HG02571 (cell line): ENCODE data around the gene DNAH17.

ENCODE experiments used
- ATAC-seq: cut with Tn5 transposase; IDR thresholded peaks from one replicate; pipeline ENCODE4 v1.9.1; 2021; ENCODE audit warnings: mild to moderate bottlenecking, moderate library complexity; ENCODE audit not compliant: unreplicated experiment

DNAH17 gene

GRCh38 chr17:78499715-78500540 lies 77.3 kb downstream of the DNAH17 start:
- no peak for ATAC-seq

GRCh38 chr17:78498848-78499247 lies 78.3 kb downstream of the DNAH17 start:
- no peak for ATAC-seq

DNA sequence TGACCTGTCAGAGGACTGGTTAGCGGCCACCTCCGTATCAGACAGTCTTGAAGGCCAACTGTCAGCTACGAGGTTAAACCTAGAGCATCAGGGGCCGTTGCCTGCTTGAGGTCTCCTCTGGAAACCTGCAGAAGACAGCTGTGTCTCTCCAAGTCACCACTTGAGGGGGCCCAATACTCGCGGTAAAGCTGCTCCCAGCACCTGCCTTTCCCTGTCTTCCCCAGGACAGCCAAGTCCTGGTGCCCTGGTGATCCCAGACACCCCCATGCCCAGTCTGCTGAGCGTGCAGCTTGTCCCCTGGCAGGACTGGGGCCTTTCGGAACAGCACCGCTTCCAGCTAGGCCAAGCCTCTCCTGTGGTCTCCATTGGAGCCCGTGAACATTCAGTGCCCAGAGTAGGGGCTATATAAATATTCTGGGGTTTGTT lies 80.1 kb downstream of the DNAH17 start:
- ATAC-seq: no peak

DNA sequence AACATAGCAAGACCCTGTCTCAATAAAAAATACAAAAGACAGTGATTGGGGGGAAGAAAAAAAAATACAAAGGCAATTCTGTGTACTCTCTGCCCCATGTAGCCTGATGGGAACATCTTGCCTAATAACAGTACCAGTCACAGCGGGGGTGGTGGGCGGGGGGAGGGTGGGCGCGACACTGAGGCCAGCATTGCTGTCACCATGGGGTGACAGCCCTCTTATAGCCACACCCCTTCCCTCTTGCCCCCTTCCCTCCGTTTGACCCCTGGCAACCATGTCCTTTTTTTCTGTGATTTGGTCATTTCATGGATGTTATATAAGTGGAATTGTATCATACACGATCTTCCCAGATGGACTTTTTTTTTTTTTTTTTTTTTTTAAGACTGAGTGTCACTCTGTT lies 80.9 kb downstream of the DNAH17 start:
- no peak for ATAC-seq

DNA sequence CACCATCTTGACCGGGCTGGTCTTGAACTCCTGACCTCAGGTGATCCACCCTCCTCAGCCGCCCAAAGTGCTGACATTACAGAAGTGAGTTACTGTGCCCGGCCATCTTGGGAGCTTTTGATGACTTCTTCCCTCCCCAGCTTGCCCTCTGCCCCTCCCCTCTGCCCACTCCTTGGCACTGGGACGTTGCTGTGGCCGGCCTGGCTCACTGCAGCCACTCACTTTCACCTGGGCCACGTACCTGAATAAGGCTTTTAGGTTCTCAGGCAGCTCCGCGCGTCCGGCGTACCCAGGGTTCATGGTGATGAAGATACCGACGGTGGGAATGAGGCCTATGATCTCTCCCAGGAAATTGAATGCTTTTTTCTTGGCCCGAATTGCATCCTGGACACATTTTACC lies 81.6 kb downstream of the DNAH17 start:
- ATAC-seq: no peak

- ATAC-seq: no peak
Measured at GRCh38 chr17:78494696-78495330, 82.4 kb downstream of the DNAH17 start.

DNA sequence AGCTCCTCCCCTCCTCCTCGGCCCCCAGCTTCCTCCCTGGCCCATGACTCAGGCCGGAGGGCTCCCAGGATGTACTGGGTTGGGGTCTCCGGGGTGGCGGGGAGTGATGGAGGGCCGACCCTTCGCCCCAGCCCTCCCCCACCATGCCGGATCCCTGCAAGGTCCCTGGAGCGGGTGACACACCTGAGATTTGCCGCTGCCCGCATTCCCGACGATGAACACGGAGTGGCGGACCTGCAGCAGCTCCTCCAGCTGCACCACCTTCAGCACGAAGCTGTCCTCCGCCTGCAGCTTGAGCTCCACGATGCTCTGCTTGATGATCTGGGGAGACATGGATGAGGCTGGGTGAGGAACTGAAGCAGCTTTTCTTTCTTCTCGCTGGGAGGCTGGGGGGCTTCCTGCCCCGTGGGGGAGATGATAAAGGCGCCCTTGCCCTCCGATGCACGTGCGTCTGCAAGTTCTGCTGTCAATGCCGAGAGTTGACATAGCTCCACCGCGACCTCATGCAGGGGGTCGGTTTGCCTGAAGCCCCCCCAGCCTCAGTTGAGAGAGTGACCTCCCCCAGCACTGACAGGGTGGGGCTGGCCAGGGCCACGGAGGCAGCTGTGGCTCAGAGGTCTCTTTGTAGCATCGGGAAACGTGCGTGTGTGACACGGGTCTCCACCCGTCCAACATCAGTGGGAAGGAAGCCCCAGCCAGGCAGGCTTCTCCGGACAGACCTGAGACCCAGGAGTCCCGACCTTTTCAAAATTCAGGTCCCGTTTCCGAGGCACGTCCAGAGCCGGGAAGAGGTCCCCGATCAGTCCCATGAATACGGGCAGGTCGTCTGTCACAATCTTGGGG lies 83.1 kb downstream of the DNAH17 start:
- no peak for ATAC-seq

GRCh38 chr17:78493450-78493849 lies 83.7 kb downstream of the DNAH17 start:
- ATAC-seq: no peak

DNA sequence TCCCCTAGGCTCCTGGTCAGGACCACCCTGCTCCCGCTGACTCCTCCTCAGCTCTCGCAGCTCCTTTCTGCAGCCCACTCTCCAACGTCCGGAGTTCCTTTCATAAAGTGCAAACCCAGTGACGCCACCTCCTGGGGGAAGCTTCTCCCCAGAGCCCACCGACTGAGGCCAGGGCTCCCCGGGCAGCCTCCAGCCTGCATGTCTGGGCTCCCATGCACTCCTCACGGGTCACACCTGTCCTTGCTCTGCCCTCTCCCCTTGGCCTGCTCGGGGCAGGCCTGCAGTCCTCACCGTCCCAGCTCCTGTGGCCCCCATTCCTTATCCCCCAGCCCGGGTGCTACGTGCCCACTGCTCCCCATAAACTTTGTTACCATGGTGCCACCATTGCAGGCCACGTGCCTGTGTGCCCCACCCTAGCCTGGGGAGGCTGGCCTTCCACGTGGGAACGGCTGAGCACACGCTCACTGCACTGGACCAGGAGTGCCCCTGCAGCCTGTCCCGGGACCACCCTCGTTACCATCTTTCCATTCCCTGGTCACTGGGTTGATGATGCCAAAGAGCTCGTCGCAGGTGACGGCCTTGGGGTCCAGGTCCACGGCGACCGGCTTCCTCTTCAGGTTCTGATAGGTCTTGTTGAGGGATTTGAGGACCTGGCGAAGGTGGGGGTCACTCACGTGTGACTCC lies 84.9 kb downstream of the DNAH17 start:
- no peak for ATAC-seq

GRCh38 chr17:78491236-78492115 lies 85.7 kb downstream of the DNAH17 start:
- ATAC-seq: no peak

GRCh38 chr17:78490673-78491072 lies 86.5 kb downstream of the DNAH17 start:
- no peak for ATAC-seq

DNA sequence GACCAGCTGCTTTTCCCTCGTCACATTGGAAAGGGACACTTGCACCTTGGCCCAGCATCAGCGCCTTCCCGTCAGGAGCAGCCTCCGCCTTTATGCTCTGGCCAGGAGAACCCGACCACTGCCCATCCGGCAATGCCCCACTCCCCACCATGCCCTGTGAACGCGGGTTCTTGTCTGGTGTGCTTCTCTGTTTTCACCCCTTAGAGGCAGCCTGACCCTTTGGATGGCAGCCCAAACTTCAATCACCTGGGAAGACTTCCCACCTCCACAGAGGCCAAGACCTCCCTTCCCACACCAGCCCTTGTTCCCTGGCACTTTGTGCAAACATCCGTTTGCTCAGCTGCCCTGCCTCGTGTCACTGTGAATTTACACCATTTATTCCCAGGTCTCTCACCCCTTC lies 87.0 kb downstream of the DNAH17 start:
- no peak for ATAC-seq

GRCh38 chr17:78488867-78489634 lies 88.1 kb downstream of the DNAH17 start:
- ATAC-seq: no peak

- no peak for ATAC-seq
Measured at GRCh38 chr17:78488156-78488555, 89.0 kb downstream of the DNAH17 start.

DNA sequence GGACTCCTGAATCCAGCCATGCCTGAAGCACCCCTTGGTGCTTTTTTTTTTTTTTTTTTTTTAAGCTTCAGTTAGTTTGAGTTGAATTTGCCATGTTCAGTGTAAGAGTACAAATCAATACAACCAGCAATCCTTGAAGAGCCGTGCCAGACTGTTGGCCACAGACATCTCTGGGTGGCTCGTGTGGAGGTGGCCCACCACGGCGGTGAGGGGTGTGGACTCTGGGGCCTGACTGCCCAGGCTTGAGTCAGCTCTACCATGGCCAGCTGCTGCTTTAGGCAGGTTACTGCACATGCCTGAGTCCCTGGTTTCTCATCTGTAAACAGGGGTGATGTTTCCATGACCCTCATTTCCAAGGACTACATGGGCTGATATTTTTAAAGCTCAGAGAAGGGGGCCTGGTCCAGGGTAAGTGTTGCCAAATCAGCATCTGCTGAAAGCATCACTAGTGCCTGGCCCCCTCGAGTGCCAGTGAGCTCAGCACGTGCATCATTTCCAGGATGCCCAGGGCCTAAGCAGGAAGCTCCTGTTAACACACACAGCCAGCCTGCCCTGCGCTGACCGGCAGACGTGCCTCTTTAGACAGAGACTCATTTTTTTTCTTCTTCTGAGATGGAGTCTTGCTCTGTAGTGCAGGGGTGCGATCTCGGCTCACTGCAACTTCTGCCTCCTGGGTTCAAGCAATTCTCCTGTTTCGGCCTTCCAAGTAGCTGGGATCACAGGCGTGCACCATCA lies 90.1 kb downstream of the DNAH17 start:
- no peak for ATAC-seq

- no peak for ATAC-seq
Measured at GRCh38 chr17:78486228-78486802, 90.9 kb downstream of the DNAH17 start.

GRCh38 chr17:78485290-78486168 lies 91.7 kb downstream of the DNAH17 start:
- no peak for ATAC-seq
